Erythroblast (primary cell): ENCODE measurements around the gene UBASH3B.

ENCODE experiments used
- GATA1 ChIP-seq: IDR thresholded peaks from 2 replicates; pipeline ENCODE4 v1.6.1; 2011; ENCODE audit warnings: low read depth, mild to moderate bottlenecking, control low read depth, low read length, moderate library complexity
- POLR2A ChIP-seq: IDR thresholded peaks from 2 replicates; pipeline ENCODE4 v1.6.1; 2011; ENCODE audit warnings: mild to moderate bottlenecking, low read length

DNA sequence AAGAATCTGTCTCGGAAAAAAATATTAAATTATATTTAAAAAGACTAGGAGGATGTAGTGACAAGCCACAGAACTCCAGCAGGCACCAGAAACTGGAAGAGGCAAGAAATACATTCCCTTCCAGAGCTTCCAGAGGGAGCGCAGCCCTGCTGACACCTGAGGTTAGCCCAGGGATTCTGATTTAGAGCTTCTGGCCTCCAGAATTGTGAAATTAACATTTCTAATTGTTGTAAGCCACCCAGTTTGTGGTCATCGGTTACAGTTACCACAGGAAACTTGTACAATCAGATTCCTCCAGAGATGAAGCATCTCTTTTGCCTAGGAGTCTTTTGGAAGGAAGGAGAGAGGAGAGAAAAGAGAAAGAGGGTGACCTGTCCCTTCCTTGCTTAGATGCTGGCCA lies 6.4 kb upstream of the UBASH3B start:
- no peak for TF ChIP-seq POLR2A
- no peak for TF ChIP-seq GATA1
